K562 (cell line): ENCODE measurements around the gene APOM. TPM values are rescaled to one million over a fixed set of nuclear protein-coding genes. Genes with fewer than 3 reads are reported as not detected.

Experiments used
- CC2D1A ChIP-seq: fragments of 450-650 bp; IDR thresholded peaks from 2 replicates; pipeline ENCODE4 v1.6.1; 2017; ENCODE audit warnings: mild to moderate bottlenecking
- CHCHD3 ChIP-seq: fragments of 250-450 bp; sonication (Bioruptor Pico); IDR thresholded peaks from 2 replicates; pipeline ENCODE4 v2.1.2; 2022; ENCODE audit warnings: mild to moderate bottlenecking
- CSDE1 ChIP-seq, 2 experiments: fragments of 450-650 bp; IDR thresholded peaks; 2 replicates each; pipeline ENCODE4 v1.6.1; 2016; ENCODE audit warnings: mild to moderate bottlenecking in 1 of 2
- ELK1 ChIP-seq: sonication (generic); formaldehyde crosslinking; IDR thresholded peaks from 2 replicates; pipeline ENCODE4 v1.8.1; 2022; ENCODE audit warnings: missing genetic modification reagents
- ESRRA ChIP-seq: fragments of 450-650 bp; IDR thresholded peaks from 2 replicates; pipeline ENCODE4 v1.6.1; 2014; ENCODE audit warnings: low read depth, mild to moderate bottlenecking, moderate library complexity, borderline replicate concordance
- FOXA1 ChIP-seq: fragments of 450-650 bp; IDR thresholded peaks from 2 replicates; pipeline ENCODE4 v1.6.1; 2016; ENCODE audit warnings: mild to moderate bottlenecking, borderline replicate concordance
- GTF2A2 ChIP-seq: IDR thresholded peaks from 2 replicates; pipeline ENCODE4 v1.6.1; 2016; ENCODE audit warnings: mild to moderate bottlenecking, missing genetic modification characterization, missing compliant biosample characterization
- HSF4 ChIP-seq: fragments of 250-450 bp; sonication (Bioruptor Pico); IDR thresholded peaks from 2 replicates; pipeline ENCODE4 v2.1.2; 2022; ENCODE audit warnings: mild to moderate bottlenecking, moderate library complexity, borderline replicate concordance
- MAFG ChIP-seq: fragments of 450-650 bp; conservative IDR thresholded peaks from 2 replicates; pipeline ENCODE4 v1.6.1; 2016; ENCODE audit warnings: missing genetic modification characterization, missing compliant biosample characterization
- NR1H2 ChIP-seq: sonication (generic); formaldehyde crosslinking; IDR thresholded peaks from 2 replicates; pipeline ENCODE4 v1.4.0; 2020; ENCODE audit warnings: mild to moderate bottlenecking, missing genetic modification reagents
- NR4A1 ChIP-seq, 2 experiments: fragments of 250-450 bp in 1 of 2; fragments of 450-650 bp in 1 of 2; sonication (Bioruptor Pico) in 1 of 2; IDR thresholded peaks; 2 replicates each; pipeline versions ENCODE4 v1.4.0 to v1.6.1; 2016 to 2020; ENCODE audit warnings: mild to moderate bottlenecking in 2 of 2, missing compliant biosample characterization in 1 of 2, missing genetic modification characterization in 1 of 2, moderate library complexity in 1 of 2
- POU5F1 ChIP-seq: fragments of 150-350 bp; IDR thresholded peaks from 2 replicates; pipeline ENCODE4 v1.6.1; 2014; ENCODE audit warnings: borderline replicate concordance, low read length, low read depth, mild to moderate bottlenecking; ENCODE audit not compliant: partially characterized antibody
- SMC3 ChIP-seq: conservative IDR thresholded peaks from 2 replicates; pipeline ENCODE4 v1.6.1; 2011; ENCODE audit warnings: low read depth, low read length, improper control_type of control experiment; ENCODE audit not compliant: insufficient read depth
- SREBF2 ChIP-seq: sonication (generic); formaldehyde crosslinking; IDR thresholded peaks from 2 replicates; pipeline ENCODE4 v1.4.0; 2020; ENCODE audit warnings: mild to moderate bottlenecking, missing genetic modification reagents
- SUPT5H ChIP-seq: fragments of 450-650 bp; IDR thresholded peaks from 2 replicates; pipeline ENCODE4 v1.6.1; 2016
- THAP12 ChIP-seq: fragments of 250-450 bp; sonication (Bioruptor Pico); IDR thresholded peaks from 2 replicates; pipeline ENCODE4 v1.9.0; 2021; ENCODE audit warnings: mild to moderate bottlenecking, inconsistent platforms
- ZBTB43 ChIP-seq: sonication (generic); formaldehyde crosslinking; IDR thresholded peaks from 2 replicates; pipeline ENCODE4 v1.8.0; 2023; ENCODE audit warnings: mild to moderate bottlenecking, missing genetic modification reagents
- ZC3H8 ChIP-seq: fragments of 450-650 bp; IDR thresholded peaks from 2 replicates; pipeline ENCODE4 v1.6.1; 2017
- ZNF280A ChIP-seq: fragments of 450-650 bp; IDR thresholded peaks from 2 replicates; pipeline ENCODE4 v1.6.1; 2018; ENCODE audit warnings: mild to moderate bottlenecking, low read depth; ENCODE audit not compliant: partially characterized antibody
- ZNF76 ChIP-seq: fragments of 250-450 bp; sonication (Bioruptor Pico); IDR thresholded peaks from 2 replicates; pipeline ENCODE4 v1.4.0; 2020; ENCODE audit warnings: mild to moderate bottlenecking, moderate library complexity, borderline replicate concordance
- polyA plus RNA-seq, 8 experiments: library from polyadenylated mRNA; depleted of rRNA in 4 of 8; stranded (reverse) in 5 of 8; unstranded in 3 of 8; fragments of >200 nt; fragmentation: Nextera tagmentation in 2 of 8; fragmentation: Illumina TruSeq in 1 of 8; extraction: Ambion mirVana in 2 of 8; extraction: Trizol in 1 of 8; gene quantifications; 2 replicates each; pipeline versions ENCODE4 v1.2.1 to v1.2.3, GENCODE V29; 2011 to 2014; ENCODE audit warnings: inconsistent platforms in 1 of 8, missing spikeins in 1 of 8
- total RNA-seq, 7 experiments: library from RNA; depleted of rRNA in 6 of 7; stranded (reverse); fragments of >200 nt in 6 of 7; fragmentation: Illumina TruSeq in 2 of 7; extraction: Trizol in 2 of 7; gene quantifications; 2 replicates each; pipeline versions ENCODE4 v1.2.1 to v1.2.3, GENCODE V29; 2011 to 2021; ENCODE audit warnings: low replicate concordance in 1 of 7

APOM gene
- total and polyA plus RNA-seq, 9 of the 15 experiments (the other 6 are each of a cell fraction or from before 2014, with no cell fraction given) = 5.7 to 24.3 (median 10.4) TPM

GRCh38 chr6:31651602-31652191 is 4.0 kb upstream of the APOM start (continued):
- TF ChIP-seq ELK1 (CRISPR knock-in tag) (no peak), GTF2A2 (tag) (no peak), CSDE1 (IDR thresholded peaks at IDR 0.05) (no peak), FOXA1 (no peak), SREBF2 (CRISPR knock-in tag) (no peak), ZBTB43 (CRISPR knock-in tag) (no peak), SUPT5H (no peak), ZNF76 (no peak), THAP12 (CRISPR knock-in tag) (peak; percentile 91), CHCHD3 (CRISPR knock-in tag) (no peak), NR4A1 (CRISPR knock-in tag; IDR thresholded peaks at IDR 0.05) (no peak; the same call in 1 of the 2 replicates), NR4A1 (tag; IDR thresholded peaks at IDR 0.05) (0 out of 2 replicates have a peak, but pooled peaks have one; percentile 16), SMC3 (no peak), ESRRA (peak; percentile 52), POU5F1 (no peak), HSF4 (CRISPR knock-in tag) (no peak), CC2D1A (peak; percentile 8; the same call in 1 of the 2 replicates), NR1H2 (CRISPR knock-in tag) (no peak), ZC3H8 (no peak), MAFG (tag) (no peak), ZNF280A (no peak)
